H9 (cell line): Measurements from ENCODE around the gene KCNIP3. TPM values are rescaled to one million over a fixed set of nuclear protein-coding genes. Genes with fewer than 3 reads are reported as not detected.

Experiments used
- DNase-seq: peaks from one replicate; pipeline ENCODE4 v3.0.0-alpha.2; 2017
- H2AFZ ChIP-seq: one replicate; pipeline ENCODE4 v1.6.1; 2013; ENCODE audit warnings: mild to moderate bottlenecking, low read length, control low read depth, moderate library complexity
- H2AK5ac ChIP-seq: 2 replicates; pipeline ENCODE4 v1.6.1; 2013; ENCODE audit warnings: low read length, control low read depth, mixed read lengths; ENCODE audit not compliant: insufficient read length
- H2BK120ac ChIP-seq: one replicate; pipeline ENCODE4 v1.6.1; 2013; ENCODE audit warnings: low read depth, mild to moderate bottlenecking, low read length, control low read depth, inconsistent platforms; ENCODE audit not compliant: poor library complexity, severe bottlenecking
- H2BK12ac ChIP-seq: 2 replicates; pipeline ENCODE4 v1.6.1; 2013; ENCODE audit warnings: low read length, control low read depth, mixed read lengths, low read depth; ENCODE audit not compliant: insufficient read length
- H2BK15ac ChIP-seq: 2 replicates; pipeline ENCODE4 v1.6.1; 2013; ENCODE audit warnings: low read depth, low read length, control low read depth
- H2BK20ac ChIP-seq: one replicate; pipeline ENCODE4 v1.6.1; 2013; ENCODE audit warnings: low read depth, mild to moderate bottlenecking, low read length, control low read depth, inconsistent platforms; ENCODE audit not compliant: poor library complexity, severe bottlenecking
- H2BK5ac ChIP-seq: 2 replicates; pipeline ENCODE4 v1.6.1; 2013; ENCODE audit warnings: low read length, control low read depth, mixed read lengths; ENCODE audit not compliant: insufficient read length
- H3K14ac ChIP-seq: 2 replicates; pipeline ENCODE4 v1.6.1; 2013; ENCODE audit warnings: low read length, control low read depth; ENCODE audit not compliant: insufficient read depth
- H3K18ac ChIP-seq: 2 replicates; pipeline ENCODE4 v1.6.1; 2013; ENCODE audit warnings: low read depth, mild to moderate bottlenecking, mixed read lengths, low read length, control low read depth; ENCODE audit not compliant: insufficient read length
- H3K23ac ChIP-seq: 2 replicates; pipeline ENCODE4 v1.6.1; 2013; ENCODE audit warnings: low read length, control low read depth, mixed read lengths, low read depth; ENCODE audit not compliant: insufficient read length
- H3K23me2 ChIP-seq: 2 replicates; pipeline ENCODE4 v1.6.1; 2013; ENCODE audit warnings: low read depth, mild to moderate bottlenecking, mixed read lengths, low read length, control low read depth; ENCODE audit not compliant: insufficient read length, poor library complexity, severe bottlenecking
- H3K27ac ChIP-seq: 2 replicates; pipeline ENCODE4 v1.5.1; 2013; ENCODE audit warnings: low read length, control low read depth, mixed read lengths, low read depth; ENCODE audit not compliant: insufficient read length
- H3K27me3 ChIP-seq: 2 replicates; pipeline ENCODE4 v1.6.1; 2013; ENCODE audit warnings: low read length, control low read depth, inconsistent platforms; ENCODE audit not compliant: insufficient read depth
- H3K4ac ChIP-seq: 2 replicates; pipeline ENCODE4 v1.6.1; 2013; ENCODE audit warnings: low read depth, mild to moderate bottlenecking, control low read depth, inconsistent platforms, low read length, moderate library complexity
- H3K4me1 ChIP-seq: 2 replicates; pipeline ENCODE4 v1.6.1; 2013; ENCODE audit warnings: low read length, control low read depth, inconsistent platforms; ENCODE audit not compliant: insufficient read depth
- H3K4me2 ChIP-seq: 2 replicates; pipeline ENCODE4 v1.6.1; 2013; ENCODE audit warnings: low read length, control low read depth, mixed read lengths; ENCODE audit not compliant: insufficient read length, insufficient read depth
- H3K56ac ChIP-seq: 2 replicates; pipeline ENCODE4 v1.6.1; 2013; ENCODE audit warnings: low read depth, mild to moderate bottlenecking, mixed read lengths, low read length, control low read depth; ENCODE audit not compliant: insufficient read length
- H3K79me1 ChIP-seq: 2 replicates; pipeline ENCODE4 v1.6.1; 2013; ENCODE audit warnings: low read depth, mild to moderate bottlenecking, moderate library complexity, low read length, control low read depth, inconsistent platforms; ENCODE audit not compliant: insufficient read depth, poor library complexity, severe bottlenecking
- H3K79me2 ChIP-seq: 2 replicates; pipeline ENCODE4 v1.6.1; 2013; ENCODE audit warnings: low read length, control low read depth, inconsistent platforms; ENCODE audit not compliant: insufficient read depth
- H3K9ac ChIP-seq: 2 replicates; pipeline ENCODE4 v1.6.1; 2013; ENCODE audit warnings: low read length, control low read depth, mixed read lengths; ENCODE audit not compliant: insufficient read length; ENCODE audit errors: extremely low read depth
- H3K9me3 ChIP-seq: one replicate; pipeline ENCODE4 v1.6.1; 2013; ENCODE audit warnings: low read depth, low read length, inconsistent platforms; ENCODE audit not compliant: control insufficient read depth
- H3T11ph ChIP-seq: one replicate; pipeline ENCODE4 v1.6.1; 2013; ENCODE audit warnings: mild to moderate bottlenecking, low read length, control low read depth, inconsistent platforms
- H4K20me1 ChIP-seq: one replicate; pipeline ENCODE4 v1.6.1; 2013; ENCODE audit not compliant: control insufficient read depth, insufficient read length, insufficient read depth
- H4K5ac ChIP-seq: 2 replicates; pipeline ENCODE4 v1.6.1; 2013; ENCODE audit warnings: low read depth, mild to moderate bottlenecking, mixed read lengths, low read length, control low read depth; ENCODE audit not compliant: insufficient read length
- H4K8ac ChIP-seq: replicated peaks from 2 replicates; pipeline ENCODE4 v1.6.1; 2013; ENCODE audit warnings: low read length, control low read depth, mixed read lengths, low read depth; ENCODE audit not compliant: insufficient read length
- H4K91ac ChIP-seq: 2 replicates; pipeline ENCODE4 v1.6.1; 2013; ENCODE audit warnings: low read depth, mild to moderate bottlenecking, moderate library complexity, mixed read lengths, low read length, control low read depth; ENCODE audit not compliant: insufficient read length
- H3K27ac Mint-ChIP-seq, 3 experiments: 2 replicates in 2 of 3; 3 replicates in 1 of 3; pipeline ENCODE4 v1.8.0; 2020 to 2021; ENCODE audit warnings: mixed read lengths in 3 of 3, mild to moderate bottlenecking in 1 of 3, moderate library complexity in 1 of 3
- H3K27me3 Mint-ChIP-seq: 2 replicates; pipeline ENCODE4 v1.8.0; 2021; ENCODE audit warnings: low read depth, mild to moderate bottlenecking, moderate library complexity, mixed read lengths
- H3K36me3 Mint-ChIP-seq, 3 experiments: 2 replicates in 2 of 3; 3 replicates in 1 of 3; pipeline ENCODE4 v1.8.0; 2020 to 2021; ENCODE audit warnings: low read depth in 3 of 3, mixed read lengths in 3 of 3; ENCODE audit not compliant: insufficient read depth in 1 of 3
- H3K4me1 Mint-ChIP-seq, 2 experiments: 2 replicates each; pipeline ENCODE4 v1.8.0; 2020; ENCODE audit warnings: mixed read lengths in 2 of 2
- H3K4me3 Mint-ChIP-seq, 2 experiments: 2 replicates in 1 of 2; 3 replicates in 1 of 2; pipeline ENCODE4 v1.8.0; 2020 to 2021; ENCODE audit warnings: mild to moderate bottlenecking in 2 of 2, mixed read lengths in 2 of 2, moderate library complexity in 1 of 2
- H3K9me3 Mint-ChIP-seq, 2 experiments: 2 replicates in 1 of 2; 3 replicates in 1 of 2; pipeline ENCODE4 v1.8.0; 2020; ENCODE audit warnings: mild to moderate bottlenecking in 2 of 2, mixed read lengths in 2 of 2, moderate library complexity in 1 of 2
- CTCF ChIP-seq: fragments of 200-600 bp; sonication (generic); conservative IDR thresholded peaks from 3 replicates; pipeline ENCODE4 v1.8.0; 2021; ENCODE audit warnings: antibody characterized with exemption, mild to moderate bottlenecking
- WGBS: extraction: QIAGEN DNeasy Blood & Tissue Kit; methylation state at CpG from one replicate; pipeline ENCODE4 v1.1.7; 2013; ENCODE audit warnings: missing lambda C conversion rate, low lambda C conversion rate, mixed read lengths; ENCODE audit not compliant: insufficient read length; ENCODE audit errors: extremely low coverage; 5-methylcytosine and 5-hydroxymethylcytosine counted together
- total RNA-seq: library from RNA; stranded (reverse); gene quantifications from 2 replicates; pipeline ENCODE4 v1.2.1, GENCODE V29; 2021

Gene KCNIP3
- total RNA-seq, 1 experiment from 2014 or later, result 1.5 TPM

- H3K36me3 Mint-ChIP-seq, result no peaks in the 10 kb centered on the region
- H3K4ac ChIP-seq, result no peak overlapping the region
- no peak overlapping the region for H3K23ac ChIP-seq
- DNase-seq, result peak; percentile 86
- H3K14ac ChIP-seq, result peak overlapping the region; percentile 66; the same call in 1 of the 2 replicates
- H3K4me3 Mint-ChIP-seq, result no peak overlapping the region
- no peak overlapping the region for H2BK15ac ChIP-seq
- H4K8ac ChIP-seq, result no peak overlapping the region
- H4K5ac ChIP-seq, result no peak overlapping the region
- no peak overlapping the region for H3K18ac ChIP-seq
- no peak overlapping the region for H3K4me2 ChIP-seq
- no peak overlapping the region for H2BK5ac ChIP-seq
- no peaks in the 10 kb centered on the region for H3K27me3 ChIP-seq
- H4K91ac ChIP-seq, result no peak overlapping the region
- no peak overlapping the region for H2AFZ ChIP-seq
- no peaks in the 10 kb centered on the region for H3K79me2 ChIP-seq
- no peaks in the 10 kb centered on the region for H3K79me1 ChIP-seq
- no peaks in the 10 kb centered on the region for H3K9me3 Mint-ChIP-seq
- no peak overlapping the region for H3K56ac ChIP-seq
- H4K20me1 ChIP-seq, result no peaks in the 10 kb centered on the region
- H3K27ac ChIP-seq, result no peak overlapping the region
- no peaks in the 10 kb centered on the region for H3K4me1 ChIP-seq
- no CpG with 5 or more reads among the region's 46 CpGs for WGBS
- peak; percentile 98 for TF ChIP-seq CTCF
- no peak overlapping the region for H3K9ac ChIP-seq
- H3K9me3 ChIP-seq, result no peaks in the 10 kb centered on the region
- H3K27ac Mint-ChIP-seq, result no peak overlapping the region
- H3K23me2 ChIP-seq, result no peaks in the 10 kb centered on the region
- no peak overlapping the region for H3T11ph ChIP-seq
- no peak overlapping the region for H2BK20ac ChIP-seq
- no peak overlapping the region for H2AK5ac ChIP-seq
- no peak overlapping the region for H2BK120ac ChIP-seq
- peaks cover 2 to 6% of the 10 kb centered on the region in 2 experiments; a peak in 2 of 4 replicates for H3K4me1 Mint-ChIP-seq
- H3K27me3 Mint-ChIP-seq, result peaks cover 38% of the 10 kb centered on the region
- no peak overlapping the region for H2BK12ac ChIP-seq
Measured at GRCh38 chr2:95389245-95390119, 92.3 kb downstream of the KCNIP3 start.
